Ishikawa (cell line): ENCODE data around the gene HSCB.

Experiments
- CEBPB ChIP-seq: IDR thresholded peaks from 2 replicates; pipeline ENCODE4 v1.6.1; 2012
- CREB1 ChIP-seq: IDR thresholded peaks from 2 replicates; pipeline ENCODE4 v1.6.1; 2012; ENCODE audit warnings: low read depth
- EGR1 ChIP-seq: IDR thresholded peaks from 2 replicates; pipeline ENCODE4 v1.6.1; 2012
- EP300 ChIP-seq: IDR thresholded peaks from 2 replicates; pipeline ENCODE4 v1.6.1; 2012; ENCODE audit warnings: borderline replicate concordance
- FOXM1 ChIP-seq: IDR thresholded peaks from 2 replicates; pipeline ENCODE4 v1.6.1; 2012; ENCODE audit warnings: low read depth, borderline replicate concordance
- MAX ChIP-seq: IDR thresholded peaks from 2 replicates; pipeline ENCODE4 v1.6.1; 2012
- NFIC ChIP-seq: IDR thresholded peaks from 2 replicates; pipeline ENCODE4 v1.6.1; 2012
- RAD21 ChIP-seq: IDR thresholded peaks from 2 replicates; pipeline ENCODE4 v1.6.1; 2012; ENCODE audit warnings: low read depth
- REST ChIP-seq: IDR thresholded peaks from 2 replicates; pipeline ENCODE4 v1.6.1; 2012; ENCODE audit warnings: low read depth, mild to moderate bottlenecking
- TAF1 ChIP-seq: IDR thresholded peaks from 2 replicates; pipeline ENCODE4 v1.6.1; 2012; ENCODE audit warnings: low read depth, mild to moderate bottlenecking
- TCF12 ChIP-seq: IDR thresholded peaks from 2 replicates; pipeline ENCODE4 v1.6.1; 2012; ENCODE audit warnings: low read depth
- TEAD4 ChIP-seq: IDR thresholded peaks from 2 replicates; pipeline ENCODE4 v1.6.1; 2012
- USF1 ChIP-seq: IDR thresholded peaks from 2 replicates; pipeline ENCODE4 v1.6.1; 2012
- YY1 ChIP-seq: IDR thresholded peaks from 2 replicates; pipeline ENCODE4 v1.6.1; 2012; ENCODE audit warnings: low read depth
- ZBTB7A ChIP-seq: IDR thresholded peaks from 2 replicates; pipeline ENCODE4 v1.6.1; 2012; ENCODE audit warnings: low read depth

The HSCB gene

DNA sequence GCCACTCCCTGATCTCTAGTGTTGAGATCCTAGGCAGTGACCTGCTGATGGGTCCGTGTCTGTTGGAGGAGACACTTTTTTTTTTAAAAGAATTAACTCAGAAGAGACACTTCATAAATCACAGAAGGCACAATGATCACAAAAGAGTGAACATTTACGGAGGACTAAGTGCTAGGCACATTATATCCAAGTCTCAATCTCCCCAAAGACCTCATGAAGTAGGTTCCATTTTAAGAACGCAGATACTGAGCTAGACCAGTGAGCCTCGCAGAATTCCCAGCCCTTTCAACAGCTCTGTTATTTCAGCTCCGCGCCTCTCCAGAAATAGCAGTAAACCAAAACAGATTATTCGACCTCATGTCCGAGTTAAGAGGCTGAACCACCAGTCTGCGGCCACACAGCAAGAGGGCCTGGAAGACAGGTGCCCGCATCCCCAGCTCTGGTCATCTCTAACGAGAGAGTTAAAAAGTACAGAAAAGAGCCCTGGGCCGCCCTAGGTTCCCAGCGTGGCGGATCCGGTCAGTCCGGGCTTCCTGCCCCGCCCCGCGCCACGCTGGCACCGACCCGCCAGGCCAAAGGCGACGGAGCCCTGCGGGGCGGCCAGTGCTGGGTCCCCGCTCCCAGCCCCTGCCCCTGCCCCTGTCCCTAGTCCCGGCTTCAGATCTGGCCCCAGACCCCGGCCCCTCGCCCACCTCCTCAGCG, 57.9 kb downstream of the HSCB start:
- TF ChIP-seq TCF12 (peak; percentile 18; the same call in 1 of the 2 replicates), YY1 (no peak), RAD21 (no peak)

DNA sequence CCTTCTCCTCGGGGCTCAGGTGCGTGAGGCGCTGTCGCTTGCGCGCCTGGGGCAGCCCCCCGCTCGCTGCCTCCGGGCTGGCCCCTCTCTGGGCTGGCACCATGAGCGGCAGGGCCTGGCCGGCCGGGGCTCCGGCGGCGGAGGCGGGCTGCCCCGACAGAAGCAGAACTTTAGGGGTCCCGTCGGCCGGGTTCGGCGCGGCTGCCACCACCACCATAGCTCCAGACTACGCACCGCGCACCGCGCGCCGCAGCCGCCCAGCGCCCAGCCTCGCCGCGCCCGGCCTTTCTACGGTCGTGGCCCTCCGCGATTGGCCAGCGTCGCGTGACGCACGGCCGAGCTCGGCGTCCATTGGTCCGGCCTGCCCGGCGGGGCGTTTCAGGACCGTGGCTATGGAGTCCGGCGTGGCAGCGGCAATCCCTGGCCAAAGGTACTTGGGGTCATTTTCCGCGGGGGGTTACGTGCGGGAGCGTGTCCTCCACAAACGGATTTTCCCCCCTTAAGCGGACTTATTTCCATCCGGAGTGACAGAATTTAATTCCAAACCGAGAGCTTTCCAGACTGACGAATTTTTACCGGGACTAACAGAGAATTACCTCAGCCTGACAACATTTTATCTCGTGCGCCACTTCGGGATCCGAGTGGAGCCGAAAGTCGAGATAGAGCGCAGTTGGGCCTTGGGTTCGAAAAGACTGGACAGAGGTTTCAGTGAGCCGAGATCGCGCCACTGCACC, 58.6 kb downstream of the HSCB start, which contains the start of gene XBP1:
XBP1 (minus strand) TSS at position 262 of the 734 bp plus-strand sequence.
- TF ChIP-seq MAX = peak; percentile 71
- no peak for TF ChIP-seq CEBPB
- peak; percentile 80 for TF ChIP-seq YY1
- no peak for TF ChIP-seq TEAD4
- TF ChIP-seq EP300 = peak; percentile 18; the same call in 1 of the 2 replicates
- TF ChIP-seq CREB1 = peak; percentile 38; the same call in 1 of the 2 replicates
- TF ChIP-seq TAF1 = peak; percentile 86
- TF ChIP-seq USF1 = peak; percentile 38; the same call in 1 of the 2 replicates

GRCh38 chr22:28801845-28802594, 60.2 kb downstream of the HSCB start:
- no peak for TF ChIP-seq RAD21
- no peak for TF ChIP-seq EP300
- TF ChIP-seq USF1 = no peak
- TF ChIP-seq REST = no peak
- no peak for TF ChIP-seq ZBTB7A
- no peak for TF ChIP-seq EGR1
- TF ChIP-seq TCF12 = no peak
- no peak for TF ChIP-seq NFIC
- TF ChIP-seq FOXM1 = no peak
- TF ChIP-seq TEAD4 = no peak
- TF ChIP-seq YY1 = no peak
- TF ChIP-seq MAX = no peak
- no peak for TF ChIP-seq TAF1
- TF ChIP-seq CREB1 = no peak
- no peak for TF ChIP-seq CEBPB

- no peak for TF ChIP-seq CEBPB
- no peak for TF ChIP-seq EGR1
- TF ChIP-seq YY1 = no peak
Measured at GRCh38 chr22:28802595-28803123, 60.8 kb downstream of the HSCB start.
